Measurements from ENCODE around the gene SLC30A7. TPM values are rescaled to one million over a fixed set of nuclear protein-coding genes. Genes with fewer than 3 reads are reported as not detected.

The SLC30A7 gene
- polyA plus RNA-seq, 3 donors = 9.2 to 23.3 (median 17.6) TPM

GRCh38 chr1:100926240-100926639, 30.4 kb downstream of the SLC30A7 start:
- peak overlapping the region in 2 of 7 donors; percentile 49 to 67 for H3K27ac Mint-ChIP-seq
- H3K27me3 Mint-ChIP-seq (ENCODE audit: low read depth in 3 of 3) = no peaks in the 10 kb centered on the region
- no peak overlapping the region for H3K4me3 Mint-ChIP-seq
- no peaks in the 10 kb centered on the region for H3K9me3 ChIP-seq (replicated peaks in 1 of 2; ENCODE audit: control insufficient read depth in 1 of 2, insufficient read depth in 1 of 2, low read length in 2 of 2)
- H3K27ac ChIP-seq (ENCODE audit: low read depth in 1 of 2, low read length in 2 of 2) = no peak overlapping the region
- no peak overlapping the region for H2AFZ ChIP-seq (ENCODE audit: insufficient read depth, low read depth, low read length, poor library complexity, severe bottlenecking)
- no peaks in the 10 kb centered on the region for H3K27me3 ChIP-seq (ENCODE audit: control insufficient read depth in 2 of 2, insufficient read depth in 2 of 2, low read length in 2 of 2)
- peaks cover 41 to 79% of the 10 kb centered on the region in 2 donors for H3K36me3 ChIP-seq (replicated peaks in 1 of 2; ENCODE audit: control insufficient read depth in 1 of 2, insufficient read depth in 2 of 2, low read length in 2 of 2)
- WGBS (ENCODE audit: insufficient coverage) = 100% methylated on average over 1 of the region's 2 CpGs
- TF ChIP-seq, protein P1, sequence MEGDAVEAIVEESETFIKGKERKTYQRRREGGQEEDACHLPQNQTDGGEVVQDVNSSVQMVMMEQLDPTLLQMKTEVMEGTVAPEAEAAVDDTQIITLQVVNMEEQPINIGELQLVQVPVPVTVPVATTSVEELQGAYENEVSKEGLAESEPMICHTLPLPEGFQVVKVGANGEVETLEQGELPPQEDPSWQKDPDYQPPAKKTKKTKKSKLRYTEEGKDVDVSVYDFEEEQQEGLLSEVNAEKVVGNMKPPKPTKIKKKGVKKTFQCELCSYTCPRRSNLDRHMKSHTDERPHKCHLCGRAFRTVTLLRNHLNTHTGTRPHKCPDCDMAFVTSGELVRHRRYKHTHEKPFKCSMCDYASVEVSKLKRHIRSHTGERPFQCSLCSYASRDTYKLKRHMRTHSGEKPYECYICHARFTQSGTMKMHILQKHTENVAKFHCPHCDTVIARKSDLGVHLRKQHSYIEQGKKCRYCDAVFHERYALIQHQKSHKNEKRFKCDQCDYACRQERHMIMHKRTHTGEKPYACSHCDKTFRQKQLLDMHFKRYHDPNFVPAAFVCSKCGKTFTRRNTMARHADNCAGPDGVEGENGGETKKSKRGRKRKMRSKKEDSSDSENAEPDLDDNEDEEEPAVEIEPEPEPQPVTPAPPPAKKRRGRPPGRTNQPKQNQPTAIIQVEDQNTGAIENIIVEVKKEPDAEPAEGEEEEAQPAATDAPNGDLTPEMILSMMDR (IDR thresholded peaks at IDR 0.05) = no peak
- no peak overlapping the region for H3K4me3 ChIP-seq (replicated peaks in 1 of 3; ENCODE audit: low read depth in 2 of 3, low read length in 3 of 3)
- no peak for DNase-seq
- no peaks in the 10 kb centered on the region for H3K4me1 ChIP-seq (ENCODE audit: control insufficient read depth in 1 of 2, insufficient read depth in 2 of 2, low read length in 2 of 2)
- peaks cover 48 to 56% of the 10 kb centered on the region in 2 donors for H3K36me3 Mint-ChIP-seq
- H3K9ac ChIP-seq (ENCODE audit: insufficient read depth, low read length, poor library complexity, severe bottlenecking) = no peak overlapping the region
- no peaks in the 10 kb centered on the region for H3K79me2 ChIP-seq (ENCODE audit: insufficient read depth, low read length)
- no peaks in the 10 kb centered on the region for H4K20me1 ChIP-seq (ENCODE audit: insufficient read depth, low read length)
- H3K4me1 Mint-ChIP-seq = no peaks in the 10 kb centered on the region
- H3K9me3 Mint-ChIP-seq = no peaks in the 10 kb centered on the region
- no peak overlapping the region for H3K4me2 ChIP-seq (replicated peaks; ENCODE audit: extremely low read depth, low read length, poor library complexity, severe bottlenecking)
- intact Hi-C loops (cut with micrococcal nuclease) = no loop called here

DNA sequence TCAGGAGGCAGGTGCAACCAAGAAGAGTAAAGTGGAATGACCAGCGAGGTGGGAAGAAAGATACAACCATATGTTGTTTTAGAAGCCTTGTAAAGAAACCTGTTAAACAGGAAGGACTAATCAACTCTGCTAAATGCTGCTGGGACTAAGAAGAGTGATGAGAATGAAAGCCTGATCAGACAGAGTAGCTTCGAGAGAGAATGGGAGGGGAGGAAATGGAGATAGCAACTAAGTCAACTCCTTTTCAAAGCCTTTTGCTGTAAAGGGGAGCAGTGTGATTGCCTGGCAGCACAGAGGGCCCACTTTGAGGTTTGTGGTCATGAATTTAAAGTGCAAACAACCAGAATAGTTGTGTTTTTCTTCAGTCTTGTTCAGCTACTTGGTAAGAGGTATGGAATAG, 31.4 kb downstream of the SLC30A7 start:
- TF ChIP-seq, protein P1 (IDR thresholded peaks at IDR 0.05) = no peak
- DNase-seq = no peak
- H3K27ac Mint-ChIP-seq = no peak overlapping the region

More for the DNA sequence above, 31.4 kb downstream of the SLC30A7 start:
- no peak overlapping the region for H3K4me3 Mint-ChIP-seq
- intact Hi-C loops (cut with micrococcal nuclease) = no loop called here
- Histone ChIP-seq H3K9ac (ENCODE audit: insufficient read depth, low read length, poor library complexity, severe bottlenecking) (no peak overlapping the region), H2AFZ (ENCODE audit: insufficient read depth, low read depth, low read length, poor library complexity, severe bottlenecking) (no peak overlapping the region), H3K9me3 (replicated peaks in 1 of 2; ENCODE audit: control insufficient read depth in 1 of 2, insufficient read depth in 1 of 2, low read length in 2 of 2) (no peaks in the 10 kb centered on the region), H3K4me3 (replicated peaks in 1 of 3; ENCODE audit: low read depth in 2 of 3, low read length in 3 of 3) (no peak overlapping the region), H3K27ac (ENCODE audit: low read depth in 1 of 2, low read length in 2 of 2) (no peak overlapping the region), H3K4me1 (ENCODE audit: control insufficient read depth in 1 of 2, insufficient read depth in 2 of 2, low read length in 2 of 2) (no peaks in the 10 kb centered on the region), H3K27me3 (ENCODE audit: control insufficient read depth in 2 of 2, insufficient read depth in 2 of 2, low read length in 2 of 2) (no peaks in the 10 kb centered on the region), H3K79me2 (ENCODE audit: insufficient read depth, low read length) (no peaks in the 10 kb centered on the region), H3K36me3 (replicated peaks in 1 of 2; ENCODE audit: control insufficient read depth in 1 of 2, insufficient read depth in 2 of 2, low read length in 2 of 2) (peaks cover 35 to 76% of the 10 kb centered on the region in 2 donors), H3K4me2 (replicated peaks; ENCODE audit: extremely low read depth, low read length, poor library complexity, severe bottlenecking) (no peak overlapping the region), H4K20me1 (ENCODE audit: insufficient read depth, low read length) (no peaks in the 10 kb centered on the region)
- H3K9me3 Mint-ChIP-seq = no peaks in the 10 kb centered on the region
- WGBS (ENCODE audit: insufficient coverage) = 43% methylated on average over 2 of the region's 2 CpGs
- no peaks in the 10 kb centered on the region for H3K27me3 Mint-ChIP-seq (ENCODE audit: low read depth in 3 of 3)
- H3K36me3 Mint-ChIP-seq = peaks cover 48 to 56% of the 10 kb centered on the region in 2 donors
- no peaks in the 10 kb centered on the region for H3K4me1 Mint-ChIP-seq
